DMS79 treated with DMSO at 0.1 percent for 48 hours (cell line): ENCODE results near the gene OR51A7.
"Not testable (repeated sequence)": the region's sequence is repeated elsewhere in the genome, so short reads cannot be mapped to it uniquely, and the experiment has no call there.

Source experiments
- DNase-seq: peaks from one replicate; lab custom pipeline; 2025; lab: John Stamatoyannopoulos, UW

OR51A7 gene

DNA sequence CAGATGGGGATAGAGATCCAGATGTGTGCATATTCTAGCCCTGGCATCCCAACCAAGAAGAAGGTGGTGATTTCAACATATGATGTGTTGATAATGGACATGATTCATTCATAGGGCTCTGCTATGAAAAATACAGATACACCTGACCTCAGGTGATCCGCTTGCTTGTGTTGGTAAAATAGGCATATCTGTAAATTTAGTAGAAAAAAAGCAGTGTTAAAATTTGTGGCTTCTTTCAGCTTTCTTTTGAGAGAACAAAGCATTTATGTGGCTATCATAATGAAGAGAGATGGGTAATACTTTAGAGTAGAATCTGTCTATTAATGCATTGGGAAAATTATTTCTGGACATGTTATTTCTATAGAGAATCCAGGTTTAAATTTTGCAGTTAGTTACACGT is 52.0 kb downstream of the OR51A7 start, which contains the start of gene OR51A2:
Gene OR51A2, minus strand, starts transcription at position 101 of the 400 bp plus-strand sequence. Its CDS starts 0 bp downstream, at position 101.
- not testable (repeated sequence) for DNase-seq

DNA sequence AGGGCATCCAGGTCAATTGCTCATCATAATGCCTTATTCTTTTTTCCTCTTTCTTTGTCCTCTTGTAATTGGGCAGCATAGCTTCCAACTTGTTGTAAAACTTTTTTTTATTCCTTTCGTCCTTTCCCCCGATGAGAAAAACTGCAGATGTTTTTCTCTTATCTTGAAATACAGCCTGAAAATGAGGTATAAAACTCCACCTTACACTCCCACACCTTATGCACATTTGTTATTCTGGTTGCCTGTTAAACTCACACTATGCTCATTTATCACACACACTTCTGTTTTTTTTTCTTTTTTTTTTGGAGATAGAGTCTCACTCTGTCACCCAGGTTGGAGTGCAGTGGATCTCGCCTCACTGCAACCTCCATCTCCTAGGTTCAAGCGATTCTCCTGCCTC is 53.8 kb downstream of the OR51A7 start:
- DNase-seq = no peak
